DND-41 (cell line): ENCODE measurements around the gene STAG1.

ENCODE experiments used
- ATAC-seq: fragments of 200-7000 bp; cut with Tn5 transposase; 3 replicates; pipeline ENCODE4 v1.9.1; 2021; ENCODE audit warnings: low read depth; ENCODE audit not compliant: insufficient read depth
- DNase-seq: peaks from one replicate; pipeline ENCODE4 v3.0.0-alpha.2; 2020
- H2AFZ ChIP-seq: 2 replicates; pipeline ENCODE4 v1.6.0; 2012; ENCODE audit warnings: low read depth, low read length
- H3K27ac ChIP-seq: 2 replicates; pipeline ENCODE4 v1.5.1; 2012; ENCODE audit warnings: low read length, inconsistent platforms
- H3K27me3 ChIP-seq: fragments of 200-600 bp; sonication (generic); 2 replicates; pipeline ENCODE4 v1.6.0; 2012; ENCODE audit warnings: low read length, mild to moderate bottlenecking, inconsistent platforms; ENCODE audit not compliant: insufficient read depth, poor library complexity
- H3K36me3 ChIP-seq: 2 replicates; pipeline ENCODE4 v1.5.1; 2012; ENCODE audit warnings: low read length, inconsistent platforms; ENCODE audit not compliant: insufficient read depth
- H3K4me1 ChIP-seq: 2 replicates; pipeline ENCODE4 v1.5.1; 2012; ENCODE audit warnings: mild to moderate bottlenecking, low read length; ENCODE audit not compliant: insufficient read depth
- H3K4me2 ChIP-seq: 2 replicates; pipeline ENCODE4 v1.6.0; 2012; ENCODE audit warnings: mild to moderate bottlenecking, moderate library complexity, low read length, inconsistent platforms; ENCODE audit not compliant: insufficient read depth
- H3K4me3 ChIP-seq, 2 experiments: fragments of 200-600 bp in 1 of 2; shearing (Covaris generic) in 1 of 2; 2 replicates each; pipeline ENCODE4 v1.5.1; 2012 to 2016; ENCODE audit warnings: inconsistent platforms in 2 of 2, low read length in 2 of 2, mild to moderate bottlenecking in 2 of 2, low read depth in 1 of 2, moderate library complexity in 1 of 2
- H3K79me2 ChIP-seq: 2 replicates; pipeline ENCODE4 v1.6.0; 2012; ENCODE audit warnings: low read length, inconsistent platforms; ENCODE audit not compliant: insufficient read depth
- H3K9ac ChIP-seq: 2 replicates; pipeline ENCODE4 v1.6.0; 2012; ENCODE audit warnings: low read depth, mild to moderate bottlenecking, inconsistent platforms, low read length, moderate library complexity
- H3K9me3 ChIP-seq: 2 replicates; pipeline ENCODE4 v1.5.1; 2012; ENCODE audit warnings: low read length, moderate library complexity, mild to moderate bottlenecking, inconsistent platforms; ENCODE audit not compliant: insufficient read depth, severe bottlenecking
- H4K20me1 ChIP-seq: 2 replicates; pipeline ENCODE4 v1.6.0; 2012; ENCODE audit warnings: low read length; ENCODE audit not compliant: insufficient read depth
- CTCF ChIP-seq: IDR thresholded peaks from 2 replicates; pipeline ENCODE4 v1.5.1; 2012; ENCODE audit warnings: borderline replicate concordance, low read length, moderate library complexity, mild to moderate bottlenecking; ENCODE audit not compliant: poor library complexity, severe bottlenecking; ENCODE audit errors: extremely low read depth
- EZH2 ChIP-seq: IDR thresholded peaks from 3 replicates; pipeline ENCODE4 v1.6.1; 2012; ENCODE audit warnings: borderline replicate concordance, low read depth, mild to moderate bottlenecking, moderate library complexity, low read length, inconsistent platforms; ENCODE audit not compliant: severe bottlenecking

STAG1 gene

GRCh38 chr3:136602818-136603217 is 149.4 kb downstream of the STAG1 start:
- H3K4me2 ChIP-seq: no peak overlapping the region
- no peak for ATAC-seq
- no peak overlapping the region for H3K27ac ChIP-seq
- no peak overlapping the region for H3K9ac ChIP-seq
- H2AFZ ChIP-seq: no peak overlapping the region
- TF ChIP-seq CTCF (no peak), EZH2 (no peak)
- DNase-seq: no peak
- H3K9me3 ChIP-seq: no peaks in the 10 kb centered on the region
- peaks cover 42% of the 10 kb centered on the region for H3K79me2 ChIP-seq
- H3K27me3 ChIP-seq: no peaks in the 10 kb centered on the region
- no peaks in the 10 kb centered on the region; the same call in 1 of the 2 replicates for H4K20me1 ChIP-seq
- peaks cover 45% of the 10 kb centered on the region; the same call in 1 of the 2 replicates for H3K36me3 ChIP-seq
- no peaks in the 10 kb centered on the region for H3K4me1 ChIP-seq
- H3K4me3 ChIP-seq: no peak overlapping the region

DNA sequence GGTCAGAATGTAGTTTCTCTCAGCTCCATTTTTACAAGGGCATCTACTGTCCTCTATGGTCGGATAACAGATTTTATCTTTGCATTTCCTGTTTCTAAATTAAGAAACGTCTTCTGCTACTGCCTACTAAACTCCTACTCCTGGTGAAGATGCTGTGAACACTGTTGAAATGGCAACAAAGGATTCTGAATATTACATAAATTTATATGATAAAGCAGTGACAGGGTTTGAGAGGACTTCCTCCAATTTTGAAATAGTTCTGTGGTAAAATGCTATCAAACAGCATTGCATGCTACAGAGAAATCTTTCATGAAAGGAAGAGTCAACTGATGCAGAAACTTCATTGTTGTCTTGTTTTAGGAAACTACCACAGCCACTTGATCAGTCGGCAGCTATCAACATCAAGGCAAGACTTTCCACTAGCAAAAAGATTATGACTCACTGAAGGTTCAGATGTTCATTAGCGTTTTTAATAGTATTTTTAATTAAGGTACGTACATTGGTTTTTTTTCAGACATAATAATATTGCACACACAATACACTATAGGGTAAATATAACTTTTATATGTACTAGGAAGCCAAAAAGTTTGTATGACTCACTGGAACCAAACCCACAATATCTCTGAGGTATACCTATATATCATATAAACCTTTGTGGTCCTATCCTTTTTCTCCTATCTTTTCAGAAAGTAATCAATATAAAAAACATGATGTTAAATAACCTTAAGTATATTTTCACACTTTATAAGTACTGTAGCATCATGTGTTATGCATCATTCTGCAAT is 156.1 kb downstream of the STAG1 start:
- no peak for ATAC-seq

GRCh38 chr3:136586580-136586979 is 165.6 kb downstream of the STAG1 start:
- no peak overlapping the region for H3K4me3 ChIP-seq
- DNase-seq: no peak
- no peak for ATAC-seq
- peaks cover 41% of the 10 kb centered on the region for H3K79me2 ChIP-seq
- H3K9ac ChIP-seq: no peak overlapping the region
- TF ChIP-seq CTCF (no peak), EZH2 (no peak)
- no peak overlapping the region for H3K4me2 ChIP-seq
- H3K27me3 ChIP-seq: no peaks in the 10 kb centered on the region
- peaks cover 4% of the 10 kb centered on the region; the same call in 1 of the 2 replicates for H4K20me1 ChIP-seq
- H3K4me1 ChIP-seq: no peaks in the 10 kb centered on the region
- peaks cover 27% of the 10 kb centered on the region for H3K36me3 ChIP-seq
- no peak overlapping the region for H3K27ac ChIP-seq
- no peak overlapping the region for H2AFZ ChIP-seq
- H3K9me3 ChIP-seq: no peaks in the 10 kb centered on the region

More for the DNA sequence above, 156.1 kb downstream of the STAG1 start:
- no peaks in the 10 kb centered on the region for H3K27me3 ChIP-seq
- no peak overlapping the region for H3K27ac ChIP-seq
- TF ChIP-seq EZH2: no peak
- TF ChIP-seq CTCF: no peak
- no peaks in the 10 kb centered on the region for H3K4me1 ChIP-seq
- H4K20me1 ChIP-seq: no peaks in the 10 kb centered on the region; the same call in 1 of the 2 replicates
- peaks cover 78% of the 10 kb centered on the region for H3K79me2 ChIP-seq
- H3K36me3 ChIP-seq: peaks cover 32% of the 10 kb centered on the region
- H3K4me3 ChIP-seq: no peak overlapping the region
- H3K9ac ChIP-seq: no peak overlapping the region
- H2AFZ ChIP-seq: no peak overlapping the region
- H3K4me2 ChIP-seq: no peak overlapping the region
- no peaks in the 10 kb centered on the region for H3K9me3 ChIP-seq
- DNase-seq: no peak
